HFFc6 (cell line): ENCODE results near the gene BBS12. TPM values are rescaled to one million over a fixed set of nuclear protein-coding genes. Genes with fewer than 3 reads are reported as not detected.

Source experiments
- DNase-seq: peaks from one replicate; pipeline ENCODE4 v3.0.0-alpha.2; 2018
- H3K27ac Mint-ChIP-seq: 2 replicates; pipeline ENCODE4 v1.8.0; 2020; ENCODE audit warnings: mild to moderate bottlenecking, mixed read lengths
- H3K27me3 Mint-ChIP-seq: 2 replicates; pipeline ENCODE4 v1.8.0; 2021; ENCODE audit warnings: mild to moderate bottlenecking, moderate library complexity, mixed read lengths; ENCODE audit not compliant: insufficient read depth
- H3K36me3 Mint-ChIP-seq: 2 replicates; pipeline ENCODE4 v1.8.0; 2021; ENCODE audit warnings: low read depth, mixed read lengths
- H3K4me1 Mint-ChIP-seq: 2 replicates; pipeline ENCODE4 v1.8.0; 2020; ENCODE audit warnings: low read depth, mixed read lengths
- H3K4me3 Mint-ChIP-seq: 2 replicates; pipeline ENCODE4 v1.8.0; 2020; ENCODE audit warnings: mild to moderate bottlenecking, moderate library complexity, mixed read lengths
- H3K9me3 Mint-ChIP-seq: 2 replicates; pipeline ENCODE4 v1.8.0; 2020; ENCODE audit warnings: mild to moderate bottlenecking, mixed read lengths
- total RNA-seq, 6 experiments: library from RNA; stranded (reverse); fragmentation: NEBNext Ultra II Directional; extraction: Animal tissue kit (Norgen Biotek cat#: 25700); gene quantifications; 2 replicates in 1 of 6; 3 replicates in 5 of 6; pipeline ENCODE4 v1.2.3, GENCODE V29; 2021
- TF ChIP-seq, protein P1 (sequence below): fragments of 200-600 bp; sonication (generic); IDR thresholded peaks from 2 replicates; pipeline ENCODE4 v1.5.0; 2021; ENCODE audit warnings: antibody characterized with exemption, mild to moderate bottlenecking

BBS12 gene
- total RNA-seq, 6 experiments from 2014 or later = 2.0 to 3.1 (median 2.4) TPM

DNA sequence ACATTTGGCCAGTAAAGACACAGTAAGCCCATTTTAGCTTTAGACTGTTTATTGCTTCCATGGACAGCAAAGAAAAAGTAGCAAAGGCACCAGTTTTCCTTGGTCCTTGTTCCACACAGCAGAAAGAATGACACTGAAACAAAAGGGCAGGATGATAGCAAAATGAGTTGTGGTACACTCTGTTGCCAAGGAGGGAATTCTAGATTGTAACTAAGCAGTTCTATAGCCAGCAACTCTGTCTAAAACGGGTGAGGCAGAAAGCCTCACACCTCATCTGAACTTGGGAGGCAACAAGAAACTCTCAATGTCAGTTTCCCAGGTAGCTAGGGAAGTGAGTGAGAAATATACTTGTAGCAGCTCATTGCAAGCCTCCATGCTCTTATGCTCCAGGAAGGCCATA is 39.2 kb downstream of the BBS12 start:
- Mint-ChIP-seq H3K4me3 (peak overlapping the region; percentile 21; the same call in 1 of the 2 replicates), H3K27me3 (no peaks in the 10 kb centered on the region), H3K36me3 (no peaks in the 10 kb centered on the region), H3K27ac (peak overlapping the region; percentile 94), H3K4me1 (peaks cover 75% of the 10 kb centered on the region), H3K9me3 (no peaks in the 10 kb centered on the region)
- TF ChIP-seq, protein P1, sequence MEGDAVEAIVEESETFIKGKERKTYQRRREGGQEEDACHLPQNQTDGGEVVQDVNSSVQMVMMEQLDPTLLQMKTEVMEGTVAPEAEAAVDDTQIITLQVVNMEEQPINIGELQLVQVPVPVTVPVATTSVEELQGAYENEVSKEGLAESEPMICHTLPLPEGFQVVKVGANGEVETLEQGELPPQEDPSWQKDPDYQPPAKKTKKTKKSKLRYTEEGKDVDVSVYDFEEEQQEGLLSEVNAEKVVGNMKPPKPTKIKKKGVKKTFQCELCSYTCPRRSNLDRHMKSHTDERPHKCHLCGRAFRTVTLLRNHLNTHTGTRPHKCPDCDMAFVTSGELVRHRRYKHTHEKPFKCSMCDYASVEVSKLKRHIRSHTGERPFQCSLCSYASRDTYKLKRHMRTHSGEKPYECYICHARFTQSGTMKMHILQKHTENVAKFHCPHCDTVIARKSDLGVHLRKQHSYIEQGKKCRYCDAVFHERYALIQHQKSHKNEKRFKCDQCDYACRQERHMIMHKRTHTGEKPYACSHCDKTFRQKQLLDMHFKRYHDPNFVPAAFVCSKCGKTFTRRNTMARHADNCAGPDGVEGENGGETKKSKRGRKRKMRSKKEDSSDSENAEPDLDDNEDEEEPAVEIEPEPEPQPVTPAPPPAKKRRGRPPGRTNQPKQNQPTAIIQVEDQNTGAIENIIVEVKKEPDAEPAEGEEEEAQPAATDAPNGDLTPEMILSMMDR = no peak
- DNase-seq = no peak

DNA sequence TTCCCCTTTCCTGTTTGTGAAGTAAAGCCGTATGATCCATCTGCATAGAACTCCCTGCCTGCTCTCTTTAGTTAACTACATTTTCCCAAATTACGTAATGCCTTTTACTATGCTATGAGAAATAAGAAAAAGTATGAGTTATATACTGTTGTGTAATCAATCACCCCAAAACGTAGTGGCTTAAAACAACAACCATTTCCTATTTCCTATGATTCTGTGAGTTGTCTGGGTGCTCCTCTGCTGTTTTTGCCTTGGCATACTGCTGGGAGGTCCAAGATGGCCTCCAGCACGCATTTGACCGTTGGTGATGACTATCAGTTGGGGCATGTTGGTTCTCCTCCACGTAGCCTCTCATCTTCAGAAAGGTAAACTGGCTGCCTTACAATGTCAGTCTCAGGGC is 39.8 kb downstream of the BBS12 start:
- peak overlapping the region; percentile 40 for H3K4me3 Mint-ChIP-seq
- no peaks in the 10 kb centered on the region for H3K27me3 Mint-ChIP-seq
- TF ChIP-seq, protein P1 = no peak
- DNase-seq = peak; percentile 81
- H3K4me1 Mint-ChIP-seq = peaks cover 76% of the 10 kb centered on the region
- no peaks in the 10 kb centered on the region for H3K36me3 Mint-ChIP-seq
- no peaks in the 10 kb centered on the region for H3K9me3 Mint-ChIP-seq
- H3K27ac Mint-ChIP-seq = peak overlapping the region; percentile 94

DNA sequence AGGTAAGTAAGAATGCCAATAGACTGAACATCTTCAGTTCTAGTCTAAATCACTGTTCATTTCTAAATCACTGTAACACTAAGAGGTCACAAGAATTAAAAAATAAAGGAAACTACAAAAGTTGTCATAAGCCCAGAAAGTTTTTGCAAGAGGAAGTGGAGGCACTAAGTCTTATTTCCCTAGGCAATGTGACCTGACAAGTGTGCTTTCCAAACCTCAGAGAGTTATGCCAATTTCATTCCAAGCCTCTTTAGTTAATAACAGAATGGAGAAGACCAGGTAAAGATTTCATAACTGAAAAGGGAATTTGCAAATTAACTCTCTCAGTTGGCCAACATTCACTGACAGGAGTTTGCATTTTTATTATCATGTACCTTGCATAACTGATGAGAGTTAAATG is 40.5 kb downstream of the BBS12 start:
- no peaks in the 10 kb centered on the region for H3K36me3 Mint-ChIP-seq
- no peaks in the 10 kb centered on the region for H3K9me3 Mint-ChIP-seq
- no peak overlapping the region for H3K4me3 Mint-ChIP-seq
- peak overlapping the region; percentile 94 for H3K27ac Mint-ChIP-seq
- no peak for DNase-seq
- H3K4me1 Mint-ChIP-seq = peaks cover 80% of the 10 kb centered on the region
- H3K27me3 Mint-ChIP-seq = no peaks in the 10 kb centered on the region
- TF ChIP-seq, protein P1 = no peak

DNA sequence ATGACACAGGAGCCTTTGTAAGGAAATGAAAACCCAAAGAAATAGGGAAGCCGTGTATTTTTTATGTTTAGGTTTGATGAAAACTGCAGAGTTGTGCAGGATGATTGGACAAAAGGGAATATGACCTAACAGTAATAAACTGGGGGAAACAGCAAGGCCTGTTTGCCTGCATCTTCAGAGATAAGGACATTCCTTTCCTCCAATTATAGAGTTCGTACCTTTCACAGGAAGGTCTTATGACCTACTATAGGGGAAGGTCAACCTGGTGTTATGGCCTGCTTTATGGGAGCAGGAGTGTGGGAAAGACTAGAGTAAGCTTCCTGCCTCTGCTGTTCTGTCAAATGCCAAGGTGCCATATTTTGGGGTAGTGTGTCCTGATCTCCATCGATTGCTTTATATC is 42.5 kb downstream of the BBS12 start:
- no peak for DNase-seq
- Mint-ChIP-seq H3K27ac (no peak overlapping the region), H3K36me3 (peaks cover under 1% of the 10 kb centered on the region; the same call in 1 of the 2 replicates), H3K27me3 (no peaks in the 10 kb centered on the region), H3K4me1 (peaks cover 84% of the 10 kb centered on the region), H3K4me3 (no peak overlapping the region), H3K9me3 (no peaks in the 10 kb centered on the region)
- TF ChIP-seq, protein P1 = no peak

DNA sequence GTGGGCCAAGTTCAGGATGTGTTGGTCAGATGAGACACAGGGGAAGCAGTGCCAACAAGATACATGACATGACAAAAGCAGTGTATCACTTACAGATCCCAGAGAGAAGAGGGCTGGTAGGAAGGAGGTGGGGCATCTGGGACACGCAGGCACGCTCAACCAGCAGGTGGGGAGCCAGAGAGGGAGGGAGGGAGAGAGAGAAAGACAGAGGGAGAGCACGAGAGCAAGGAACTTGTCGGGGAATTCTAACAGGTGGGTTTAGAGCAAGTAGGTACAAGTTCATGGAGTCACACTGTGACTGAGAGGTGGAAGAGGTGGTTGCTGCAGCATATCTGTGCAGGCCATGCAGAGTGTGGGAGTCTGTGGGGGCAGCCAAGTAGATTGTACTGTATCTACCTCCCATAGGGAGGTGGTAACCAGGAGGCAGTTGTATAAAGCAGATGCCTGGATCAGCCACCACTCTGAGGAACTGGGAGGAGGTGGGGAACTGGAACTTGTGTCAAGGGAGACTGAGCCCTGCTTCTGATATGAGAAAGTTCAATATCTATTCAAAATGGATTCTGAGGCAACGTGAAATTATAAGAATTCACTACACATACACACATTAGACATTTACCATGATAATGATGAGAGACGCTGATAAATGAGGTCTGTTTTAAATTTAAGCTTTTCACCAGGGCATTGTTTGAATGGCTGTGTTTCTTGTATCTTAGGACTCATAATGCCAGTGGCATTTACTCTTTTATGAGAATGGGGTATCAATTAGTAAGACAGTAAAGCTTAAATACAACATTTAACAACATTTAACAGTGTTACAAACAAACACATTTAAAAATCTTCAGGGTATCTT is 43.7 kb downstream of the BBS12 start:
- Mint-ChIP-seq H3K36me3 (peaks cover 4% of the 10 kb centered on the region; the same call in 1 of the 2 replicates), H3K4me1 (peaks cover 87% of the 10 kb centered on the region), H3K27me3 (no peaks in the 10 kb centered on the region; the same call in 1 of the 2 replicates), H3K27ac (peak overlapping the region; percentile 86), H3K9me3 (no peaks in the 10 kb centered on the region), H3K4me3 (peak overlapping the region; percentile 31)
- TF ChIP-seq, protein P1 = no peak
- DNase-seq = no peak
